ENCODE data around the gene SMOC1.

Gene SMOC1

DNA sequence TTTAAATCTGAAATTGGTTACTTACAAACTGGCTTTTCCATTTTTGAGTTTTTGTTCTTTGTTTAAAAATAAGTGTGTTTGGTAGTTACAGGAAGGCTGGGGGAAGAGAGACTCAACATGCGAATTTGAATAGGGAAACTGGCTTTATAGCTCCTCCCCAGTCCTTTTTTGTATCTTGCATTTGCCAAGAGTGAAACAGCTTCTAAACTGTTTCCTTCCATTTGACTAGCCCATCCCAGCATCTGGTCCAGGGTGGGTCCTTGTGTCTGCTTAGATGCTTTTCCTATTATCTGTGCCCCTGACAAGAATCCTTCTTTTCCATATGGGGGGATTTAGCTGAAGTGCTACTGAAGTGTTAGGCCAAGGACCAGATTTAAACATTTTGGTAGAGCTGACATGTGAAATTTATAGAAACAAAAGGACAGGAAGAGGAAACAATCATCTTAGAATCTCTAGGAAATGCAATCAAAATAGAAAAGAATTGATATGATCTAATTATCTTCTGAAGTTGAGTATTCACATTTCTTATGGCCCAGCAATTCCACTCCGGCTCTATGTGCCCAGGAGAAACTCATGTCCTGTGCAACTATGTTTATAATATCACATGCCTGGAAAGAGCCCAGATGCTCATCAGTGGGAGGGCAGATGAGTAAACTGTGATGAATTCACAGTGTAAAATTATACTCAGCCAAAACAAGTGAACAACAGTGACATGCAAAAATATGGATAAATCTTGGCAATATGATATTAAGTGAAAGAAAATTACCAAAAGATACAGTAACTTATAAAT, 7.4 kb downstream of the SMOC1 start:
- H3K27ac ChIP-seq = no peak overlapping the region
- no peak for TF ChIP-seq ZFX (IDR thresholded peaks at IDR 0.05; ENCODE audit: borderline replicate concordance)
- TF ChIP-seq, protein P1, sequence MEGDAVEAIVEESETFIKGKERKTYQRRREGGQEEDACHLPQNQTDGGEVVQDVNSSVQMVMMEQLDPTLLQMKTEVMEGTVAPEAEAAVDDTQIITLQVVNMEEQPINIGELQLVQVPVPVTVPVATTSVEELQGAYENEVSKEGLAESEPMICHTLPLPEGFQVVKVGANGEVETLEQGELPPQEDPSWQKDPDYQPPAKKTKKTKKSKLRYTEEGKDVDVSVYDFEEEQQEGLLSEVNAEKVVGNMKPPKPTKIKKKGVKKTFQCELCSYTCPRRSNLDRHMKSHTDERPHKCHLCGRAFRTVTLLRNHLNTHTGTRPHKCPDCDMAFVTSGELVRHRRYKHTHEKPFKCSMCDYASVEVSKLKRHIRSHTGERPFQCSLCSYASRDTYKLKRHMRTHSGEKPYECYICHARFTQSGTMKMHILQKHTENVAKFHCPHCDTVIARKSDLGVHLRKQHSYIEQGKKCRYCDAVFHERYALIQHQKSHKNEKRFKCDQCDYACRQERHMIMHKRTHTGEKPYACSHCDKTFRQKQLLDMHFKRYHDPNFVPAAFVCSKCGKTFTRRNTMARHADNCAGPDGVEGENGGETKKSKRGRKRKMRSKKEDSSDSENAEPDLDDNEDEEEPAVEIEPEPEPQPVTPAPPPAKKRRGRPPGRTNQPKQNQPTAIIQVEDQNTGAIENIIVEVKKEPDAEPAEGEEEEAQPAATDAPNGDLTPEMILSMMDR (IDR thresholded peaks at IDR 0.05) = no peak

DNA sequence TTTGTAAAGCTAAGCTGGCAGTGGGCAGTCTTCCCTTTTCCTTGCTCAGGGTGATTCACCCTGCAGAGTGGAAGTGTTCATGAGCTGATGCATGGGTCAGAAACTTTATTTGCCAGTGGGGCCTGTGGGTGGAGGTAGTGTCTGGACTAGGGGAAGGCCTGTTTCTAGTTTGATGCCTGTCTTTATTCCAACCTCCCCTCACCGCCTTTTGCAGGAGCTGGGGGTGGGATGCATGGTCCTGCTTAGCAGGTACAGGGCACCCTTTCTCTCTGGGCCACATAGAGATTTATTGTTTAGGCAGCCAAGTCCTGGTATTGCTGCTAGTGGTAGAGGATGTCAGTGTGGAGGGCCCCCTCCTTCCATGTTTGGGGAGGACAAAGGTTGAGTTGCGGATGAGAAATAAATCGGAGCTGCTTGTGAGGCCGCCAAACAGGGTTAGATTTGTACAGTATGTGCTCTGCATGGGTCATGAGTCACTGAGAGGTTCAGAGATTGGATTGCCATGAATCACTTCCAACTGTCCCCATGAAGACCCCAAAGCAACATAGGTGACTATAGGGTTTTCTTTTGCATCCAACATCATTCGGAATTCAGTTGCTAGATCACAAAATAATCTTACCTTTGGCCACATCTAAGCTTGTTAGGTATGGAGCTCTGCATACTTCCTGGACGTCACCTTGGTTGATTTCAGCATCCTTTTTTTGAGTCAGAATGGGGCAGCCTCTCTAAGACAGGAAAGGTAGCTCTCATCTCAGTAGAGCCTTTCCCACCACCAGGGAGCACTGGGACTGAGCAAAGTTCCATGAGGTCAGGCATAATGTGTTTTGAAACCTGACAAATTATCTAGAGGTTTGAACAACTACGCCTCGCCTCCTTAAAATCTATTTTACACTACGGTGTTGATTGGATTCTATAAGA, 8.8 kb downstream of the SMOC1 start:
- H3K27ac ChIP-seq = no peak overlapping the region
- no peak for TF ChIP-seq ZFX (IDR thresholded peaks at IDR 0.05; ENCODE audit: borderline replicate concordance)
- TF ChIP-seq, protein P1 (IDR thresholded peaks at IDR 0.05) = no peak

DNA sequence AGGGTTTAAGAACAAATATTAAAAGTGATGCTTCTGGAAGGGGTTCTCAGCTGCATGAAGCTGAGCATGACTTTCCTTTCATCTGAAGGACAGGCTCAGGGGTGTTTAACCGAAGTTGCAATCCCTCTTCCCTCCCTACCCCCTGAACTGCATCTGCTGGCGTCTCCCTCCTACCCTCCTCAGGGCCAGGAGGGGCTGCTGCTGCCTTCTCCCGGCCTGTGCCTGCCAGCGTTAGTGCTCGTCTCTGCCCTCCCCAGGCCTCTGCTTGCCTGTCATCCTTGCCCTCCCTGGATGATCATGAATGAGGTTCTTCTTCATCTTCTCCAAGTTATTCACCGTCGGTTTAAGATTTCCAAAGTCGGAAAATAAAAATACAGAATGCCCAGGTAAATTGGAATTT, 12.2 kb downstream of the SMOC1 start:
- no peak for TF ChIP-seq ZFX (IDR thresholded peaks at IDR 0.05; ENCODE audit: borderline replicate concordance)
- H3K27ac ChIP-seq = no peak overlapping the region

DNA sequence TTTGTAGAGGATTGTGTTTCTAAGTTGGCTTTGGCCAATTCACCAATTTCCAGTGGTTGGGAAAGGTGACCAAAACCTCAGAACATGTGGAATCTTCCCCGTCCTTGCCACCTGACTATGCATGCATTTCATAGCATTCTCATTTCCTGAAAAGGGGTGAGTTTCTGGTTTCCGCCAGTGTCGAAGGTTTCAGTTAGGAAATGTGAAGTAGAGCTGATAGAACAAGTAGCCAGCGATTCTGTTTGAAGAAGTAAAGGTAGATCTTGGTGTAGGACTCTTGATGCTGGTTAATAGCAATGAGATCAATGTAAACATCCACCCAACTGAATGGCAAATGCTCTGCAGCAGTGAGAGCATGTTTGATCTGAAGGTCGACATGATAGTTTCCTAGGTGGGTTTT, 15.9 kb downstream of the SMOC1 start:
- TF ChIP-seq, protein P1 (IDR thresholded peaks at IDR 0.05) = no peak
- TF ChIP-seq ZFX (IDR thresholded peaks at IDR 0.05; ENCODE audit: borderline replicate concordance) = no peak
- no peak overlapping the region for H3K27ac ChIP-seq

DNA sequence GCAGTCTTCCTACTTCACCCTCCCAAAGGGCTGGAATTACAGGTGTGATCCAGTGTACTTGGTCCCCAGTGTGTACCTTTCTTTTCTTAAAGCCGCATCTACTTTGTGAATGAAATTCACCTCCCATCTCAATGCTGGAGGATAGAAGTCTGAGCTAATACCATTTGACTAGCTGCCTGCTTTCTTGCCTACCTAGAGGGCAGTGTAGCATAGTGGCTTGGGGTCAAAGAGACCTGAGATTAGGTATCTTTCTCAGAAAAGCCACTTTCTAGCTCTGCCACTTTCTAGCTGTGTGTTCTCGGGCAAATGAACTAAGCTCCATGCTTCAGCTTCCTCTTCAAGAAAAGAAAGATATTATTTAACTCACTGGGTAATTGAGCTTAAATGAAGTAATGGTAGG, 16.9 kb downstream of the SMOC1 start:
- no peak overlapping the region for H3K27ac ChIP-seq
- TF ChIP-seq, protein P1 (IDR thresholded peaks at IDR 0.05) = no peak
- no peak for TF ChIP-seq ZFX (IDR thresholded peaks at IDR 0.05; ENCODE audit: borderline replicate concordance)

DNA sequence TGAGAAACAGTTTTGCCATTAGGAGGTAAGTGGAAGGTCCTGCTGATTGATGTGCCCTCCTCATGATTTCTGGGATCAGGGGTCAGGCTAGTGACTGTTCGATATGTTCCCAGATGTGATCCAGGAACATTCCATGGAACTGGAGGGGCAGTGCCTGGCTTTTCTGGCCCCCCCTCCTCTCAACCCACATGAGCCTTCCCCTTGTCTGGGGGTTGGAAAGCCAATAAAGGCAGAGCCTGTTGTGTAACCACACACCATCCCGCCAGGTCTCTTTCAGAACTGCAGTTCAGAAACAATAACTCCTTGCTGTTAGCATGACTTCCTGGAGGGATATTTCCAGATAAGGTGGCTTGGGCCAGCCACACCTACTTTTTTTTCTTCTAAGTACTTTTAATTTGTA, 17.8 kb downstream of the SMOC1 start:
- no peak for TF ChIP-seq ZFX (IDR thresholded peaks at IDR 0.05; ENCODE audit: borderline replicate concordance)
- TF ChIP-seq, protein P1 (IDR thresholded peaks at IDR 0.05) = no peak
- H3K27ac ChIP-seq = no peak overlapping the region

DNA sequence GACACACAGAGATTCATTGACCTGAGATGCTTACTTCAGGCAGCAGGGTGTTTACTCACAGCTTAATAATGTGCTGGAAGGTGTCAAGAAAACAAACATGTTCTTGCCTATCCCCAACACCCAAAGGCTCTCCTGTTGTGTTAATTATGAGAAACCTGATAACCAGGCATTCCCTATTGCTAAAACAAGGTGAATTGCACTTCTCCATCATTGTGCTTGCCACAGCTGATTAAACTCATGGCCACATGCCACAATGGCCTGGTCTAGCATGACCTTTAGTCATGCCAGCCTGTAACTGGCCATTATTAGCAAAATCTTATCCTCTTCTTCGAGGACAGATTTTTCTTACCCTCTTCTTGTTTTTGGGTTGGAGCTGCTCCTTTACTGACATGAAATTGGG, 21.4 kb downstream of the SMOC1 start:
- TF ChIP-seq ZFX (IDR thresholded peaks at IDR 0.05; ENCODE audit: borderline replicate concordance) = no peak
- TF ChIP-seq, protein P1 (IDR thresholded peaks at IDR 0.05) = no peak

More for the DNA sequence above, 21.4 kb downstream of the SMOC1 start:
- H3K27ac ChIP-seq = no peak overlapping the region
